Tongue (tissue), 3 donors: ENCODE data around the gene SSX2. TPM values are rescaled to one million over a fixed set of nuclear protein-coding genes. Genes with fewer than 3 reads are reported as not detected.
"Not testable (repeated sequence)": the region's sequence is repeated elsewhere in the genome, so short reads cannot be mapped to it uniquely, and the experiment has no call there.

Source experiments
- DNase-seq: peaks from one replicate; pipeline ENCODE4 v3.0.0-alpha.2; 2015
- small RNA-seq: library from RNA; depleted of rRNA; stranded (forward); fragments of <200 nt; gene quantifications from one replicate; pipeline ENCODE3, GENCODE V24; 2014; ENCODE audit warnings: low replicate concordance
- total RNA-seq: library from RNA; depleted of rRNA; stranded (reverse); fragments of >200 nt; gene quantifications from one replicate; pipeline ENCODE4 v1.2.3, GENCODE V29; 2014

The SSX2 gene
- not detected for total RNA-seq

GRCh38 chrX:52707078-52707477, at the start of gene SSX2:
SSX2 (minus strand) TSS chrX:52707178; CDS start chrX:52705749, 1,429 bp downstream.
- not testable (repeated sequence) for DNase-seq

DNA sequence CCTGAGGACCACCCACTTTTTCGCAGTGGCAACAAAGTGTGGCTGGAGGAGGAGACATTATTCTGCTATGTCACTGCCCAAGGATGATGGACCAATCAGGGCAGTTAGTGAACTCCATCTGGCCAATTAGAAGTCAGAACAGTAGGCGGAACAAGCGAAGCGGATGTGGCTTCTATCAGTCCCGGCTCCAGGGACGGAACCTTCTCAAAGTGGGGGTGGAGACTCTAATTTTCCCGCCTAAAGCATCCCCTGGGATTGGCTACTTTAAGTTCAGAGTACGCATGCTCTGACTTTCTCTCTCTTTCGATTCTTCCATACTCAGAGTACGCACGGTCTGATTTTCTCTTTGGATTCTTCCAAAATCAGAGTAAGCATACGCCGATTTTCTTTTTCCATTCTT, 44.0 kb upstream of the SSX2 start, which contains the start of gene SSX2B:
TSS of gene SSX2B (plus strand) at position 301 of the 400 bp plus-strand sequence. CDS start 1,429 bp downstream, outside the sequence.
- not testable (repeated sequence) for DNase-seq

GRCh38 chrX:52692034-52692433, 14.9 kb downstream of the SSX2 start:
- not testable (repeated sequence) for DNase-seq

DNA sequence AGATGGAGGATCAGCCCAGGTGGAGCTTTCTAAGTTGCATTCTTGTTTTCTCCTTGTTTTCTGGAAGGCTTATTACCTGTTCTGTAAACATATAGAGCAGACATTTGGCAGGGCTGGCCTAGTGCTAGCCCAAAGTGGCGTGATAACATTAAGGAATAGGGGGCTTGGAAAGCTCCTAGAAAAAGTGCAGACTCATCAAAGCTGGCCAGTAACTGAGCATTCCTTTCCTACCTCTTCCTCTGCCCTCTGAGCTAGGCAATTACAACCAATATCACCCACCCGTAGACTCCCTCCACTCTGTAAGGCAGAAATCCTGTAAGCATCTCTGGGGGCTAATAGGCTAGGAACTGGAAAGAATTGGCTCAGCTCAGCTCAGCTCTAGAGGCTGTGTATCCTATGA, 44.8 kb downstream of the SSX2 start:
- DNase-seq = not testable (repeated sequence)

- not testable (repeated sequence) for DNase-seq
Observed at GRCh38 chrX:52655475-52655874, 51.5 kb downstream of the SSX2 start.

GRCh38 chrX:52654800-52655199, 52.2 kb downstream of the SSX2 start, which contains the start of gene SSX7:
SSX7 (minus strand) TSS chrX:52654900; CDS start chrX:52653472, 1,428 bp downstream.
- not testable (repeated sequence) for DNase-seq

GRCh38 chrX:52650676-52651075, 56.3 kb downstream of the SSX2 start:
- not testable (repeated sequence) for DNase-seq

DNA sequence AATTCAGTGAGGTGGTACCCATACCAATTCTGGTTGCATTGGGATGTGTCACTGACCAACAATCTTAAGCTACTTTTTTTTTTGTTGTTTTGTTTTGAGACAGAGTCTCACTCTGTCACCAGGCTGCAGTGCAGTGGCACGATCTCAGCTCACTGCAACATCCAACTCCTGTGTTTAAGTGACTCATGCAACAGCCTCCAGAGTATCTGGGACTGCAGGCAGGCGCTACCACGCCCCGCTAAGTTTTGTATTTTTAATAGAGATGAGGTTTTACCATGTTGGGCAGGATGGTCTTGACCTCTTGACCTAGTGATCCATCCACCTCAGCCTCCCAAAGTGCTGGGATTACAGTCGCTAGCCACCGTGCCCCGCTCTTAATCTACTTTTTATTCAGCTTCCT, 58.0 kb downstream of the SSX2 start:
- not testable (repeated sequence) for DNase-seq

Small RNA genes within 50 kb of the gene (small RNA-seq; reads per million reads assigned to genes)
- not detected for gene AC244505.3
- not detected for gene AC244505.5
- not detected for gene AL450023.3
- not detected for gene RNA5SP504

Other genes with a start within 250 kb of the SSX2 start
- not detected for gene XAGE1A, start 211.4 kb downstream of the SSX2 start, total RNA-seq
- gene XAGE1B, start 190.1 kb downstream of the SSX2 start, total RNA-seq = not detected
- gene SSX7, start 52.3 kb downstream of the SSX2 start, total RNA-seq = not detected
- gene SSX2B, start 44.1 kb upstream of the SSX2 start, total RNA-seq = not detected
- not detected for gene SPANXN5, start 90.2 kb upstream of the SSX2 start, total RNA-seq
- not detected for gene XAGE5, start 104.1 kb upstream of the SSX2 start, total RNA-seq
- gene XAGE3, start 160.9 kb upstream of the SSX2 start, total RNA-seq = not detected
- gene FAM156B, start 190.2 kb upstream of the SSX2 start, total RNA-seq = 19.4 TPM